GM18511 (cell line): ENCODE data around the gene ARHGAP23.

ENCODE experiments used
- ATAC-seq: cut with Tn5 transposase; IDR thresholded peaks from one replicate; pipeline ENCODE4 v1.9.1; 2021; ENCODE audit warnings: mild to moderate bottlenecking, moderate library complexity; ENCODE audit not compliant: unreplicated experiment

ARHGAP23 gene, protein sequence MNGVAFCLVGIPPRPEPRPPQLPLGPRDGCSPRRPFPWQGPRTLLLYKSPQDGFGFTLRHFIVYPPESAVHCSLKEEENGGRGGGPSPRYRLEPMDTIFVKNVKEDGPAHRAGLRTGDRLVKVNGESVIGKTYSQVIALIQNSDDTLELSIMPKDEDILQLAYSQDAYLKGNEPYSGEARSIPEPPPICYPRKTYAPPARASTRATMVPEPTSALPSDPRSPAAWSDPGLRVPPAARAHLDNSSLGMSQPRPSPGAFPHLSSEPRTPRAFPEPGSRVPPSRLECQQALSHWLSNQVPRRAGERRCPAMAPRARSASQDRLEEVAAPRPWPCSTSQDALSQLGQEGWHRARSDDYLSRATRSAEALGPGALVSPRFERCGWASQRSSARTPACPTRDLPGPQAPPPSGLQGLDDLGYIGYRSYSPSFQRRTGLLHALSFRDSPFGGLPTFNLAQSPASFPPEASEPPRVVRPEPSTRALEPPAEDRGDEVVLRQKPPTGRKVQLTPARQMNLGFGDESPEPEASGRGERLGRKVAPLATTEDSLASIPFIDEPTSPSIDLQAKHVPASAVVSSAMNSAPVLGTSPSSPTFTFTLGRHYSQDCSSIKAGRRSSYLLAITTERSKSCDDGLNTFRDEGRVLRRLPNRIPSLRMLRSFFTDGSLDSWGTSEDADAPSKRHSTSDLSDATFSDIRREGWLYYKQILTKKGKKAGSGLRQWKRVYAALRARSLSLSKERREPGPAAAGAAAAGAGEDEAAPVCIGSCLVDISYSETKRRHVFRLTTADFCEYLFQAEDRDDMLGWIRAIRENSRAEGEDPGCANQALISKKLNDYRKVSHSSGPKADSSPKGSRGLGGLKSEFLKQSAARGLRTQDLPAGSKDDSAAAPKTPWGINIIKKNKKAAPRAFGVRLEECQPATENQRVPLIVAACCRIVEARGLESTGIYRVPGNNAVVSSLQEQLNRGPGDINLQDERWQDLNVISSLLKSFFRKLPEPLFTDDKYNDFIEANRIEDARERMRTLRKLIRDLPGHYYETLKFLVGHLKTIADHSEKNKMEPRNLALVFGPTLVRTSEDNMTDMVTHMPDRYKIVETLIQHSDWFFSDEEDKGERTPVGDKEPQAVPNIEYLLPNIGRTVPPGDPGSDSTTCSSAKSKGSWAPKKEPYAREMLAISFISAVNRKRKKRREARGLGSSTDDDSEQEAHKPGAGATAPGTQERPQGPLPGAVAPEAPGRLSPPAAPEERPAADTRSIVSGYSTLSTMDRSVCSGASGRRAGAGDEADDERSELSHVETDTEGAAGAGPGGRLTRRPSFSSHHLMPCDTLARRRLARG (N-terminal part only)

DNA sequence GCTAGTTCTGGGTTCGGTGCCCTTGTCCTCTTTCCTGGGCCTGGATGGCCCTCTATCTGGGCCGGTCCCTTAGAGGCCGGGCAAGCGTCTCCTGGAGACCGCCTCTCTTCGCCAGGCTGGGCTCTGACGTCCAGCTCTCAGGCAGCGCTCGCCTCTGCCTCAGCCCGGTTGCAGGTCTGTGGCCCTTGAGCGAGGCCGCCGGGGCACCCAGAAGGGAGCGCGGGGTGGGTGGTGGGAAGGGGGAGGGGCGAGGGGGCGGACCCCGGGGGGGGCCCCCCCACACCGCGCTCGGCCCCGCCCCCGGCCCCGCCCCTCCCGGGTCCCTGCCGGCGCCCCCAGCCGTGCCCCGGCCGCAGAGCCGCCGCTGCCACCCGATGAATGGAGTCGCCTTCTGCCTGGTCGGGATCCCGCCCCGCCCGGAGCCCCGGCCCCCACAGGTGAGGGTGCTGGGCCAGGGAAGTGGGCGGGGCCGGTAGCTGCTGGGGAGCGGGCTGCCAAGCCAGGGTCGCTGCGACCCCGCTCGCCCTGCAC, at the start of gene ARHGAP23:
Gene ARHGAP23 (plus strand): TSS at position 353 of the 531 bp plus-strand sequence. CDS start 22 bp downstream, at position 375.
- no peak for ATAC-seq

DNA sequence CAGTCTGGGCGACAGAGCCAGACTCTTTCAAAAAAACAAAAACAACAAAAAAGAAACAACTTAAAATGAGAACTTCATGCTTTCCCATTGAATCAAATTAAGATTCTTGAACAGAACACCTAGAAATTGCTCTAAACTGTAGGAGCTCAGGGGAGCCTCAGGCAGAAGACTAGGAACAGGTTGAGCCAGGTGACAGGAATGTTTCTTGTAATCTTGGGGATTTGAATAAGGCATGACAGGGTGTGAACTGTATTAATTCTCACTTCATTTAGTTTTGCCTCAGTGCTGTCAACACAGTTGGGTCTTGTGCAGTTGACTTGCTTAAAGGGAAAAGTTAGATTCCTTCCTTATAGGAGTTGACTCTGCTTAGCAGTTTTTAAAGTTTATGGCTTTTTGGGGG, 48.8 kb upstream of the ARHGAP23 start:
- ATAC-seq: no peak

DNA sequence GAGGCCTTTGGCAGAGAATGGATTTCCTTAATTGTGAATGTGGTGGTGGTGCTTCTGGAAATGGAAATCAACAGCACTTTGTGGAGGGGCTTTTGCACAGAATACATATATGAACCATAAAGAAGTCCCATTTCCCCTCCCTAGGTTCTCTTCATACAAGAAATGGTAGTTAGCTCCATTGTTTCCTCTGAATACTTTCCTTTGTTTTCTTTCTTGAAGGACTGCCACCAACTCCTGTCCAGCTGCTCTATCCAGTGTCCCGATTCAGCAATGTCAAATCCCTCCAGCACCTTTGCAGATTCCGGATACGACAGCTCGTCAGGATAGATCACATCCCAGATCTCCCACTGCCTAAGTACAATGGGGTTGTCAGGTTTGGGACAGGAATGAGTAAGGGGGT, 33.2 kb upstream of the ARHGAP23 start:
- ATAC-seq: no peak

DNA sequence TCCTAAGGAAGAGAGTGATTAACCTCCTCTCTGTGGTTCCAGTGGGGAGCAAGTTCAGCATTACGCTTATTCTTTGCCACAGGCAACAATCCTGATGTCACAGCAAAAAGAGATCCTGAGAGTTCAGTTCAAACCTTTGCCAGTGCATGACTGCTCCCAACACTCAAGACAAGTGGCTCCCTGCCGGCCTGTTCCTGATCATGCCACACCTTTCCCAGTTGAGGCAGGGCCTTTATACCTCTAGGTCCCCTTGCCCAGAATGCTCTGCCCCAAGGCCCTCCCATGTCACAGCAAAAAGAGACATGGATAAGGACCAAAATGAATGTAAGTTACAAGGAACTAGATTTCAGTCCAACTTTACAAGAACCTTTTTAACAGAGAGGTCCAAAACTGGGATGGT, 31.0 kb upstream of the ARHGAP23 start:
- no peak for ATAC-seq

DNA sequence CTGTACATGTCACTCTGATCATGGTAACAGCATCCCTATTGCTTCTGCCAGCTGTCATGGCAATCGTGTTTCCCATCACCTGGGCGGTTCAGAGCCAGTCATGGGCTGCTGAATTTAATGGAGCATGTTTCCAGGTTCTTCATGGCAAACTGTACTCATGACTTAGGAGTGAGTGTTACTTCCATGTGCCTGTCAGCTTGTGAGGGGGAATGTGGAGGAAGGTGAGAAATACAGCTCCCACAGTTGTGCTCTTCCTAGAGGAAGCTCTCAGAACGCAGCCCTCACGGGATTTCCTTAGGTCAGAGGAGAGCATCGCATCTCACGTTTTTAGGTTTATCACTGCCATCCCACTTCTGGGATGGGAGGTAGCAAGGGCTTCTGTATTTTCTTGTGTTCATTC, 28.0 kb upstream of the ARHGAP23 start:
- ATAC-seq: no peak

DNA sequence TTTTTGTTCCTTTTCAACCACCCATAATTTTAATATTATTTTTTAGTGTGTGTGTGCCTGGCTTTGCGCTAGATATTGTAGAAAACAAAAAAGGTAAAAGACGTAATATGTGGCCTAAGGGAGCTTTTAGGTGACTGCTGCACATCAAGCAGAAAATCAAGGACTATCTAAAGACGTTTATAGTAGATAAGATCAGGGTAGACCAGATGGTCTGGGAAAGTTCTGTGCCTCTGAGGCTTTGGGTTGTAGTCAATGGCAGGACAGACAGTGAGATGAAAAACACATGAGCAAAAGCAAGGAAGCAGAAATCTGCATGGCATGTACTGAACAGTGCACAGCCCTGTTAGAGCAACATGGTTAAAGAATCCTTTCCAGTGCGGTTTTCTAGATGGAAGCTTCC, 26.8 kb upstream of the ARHGAP23 start:
- ATAC-seq: no peak

DNA sequence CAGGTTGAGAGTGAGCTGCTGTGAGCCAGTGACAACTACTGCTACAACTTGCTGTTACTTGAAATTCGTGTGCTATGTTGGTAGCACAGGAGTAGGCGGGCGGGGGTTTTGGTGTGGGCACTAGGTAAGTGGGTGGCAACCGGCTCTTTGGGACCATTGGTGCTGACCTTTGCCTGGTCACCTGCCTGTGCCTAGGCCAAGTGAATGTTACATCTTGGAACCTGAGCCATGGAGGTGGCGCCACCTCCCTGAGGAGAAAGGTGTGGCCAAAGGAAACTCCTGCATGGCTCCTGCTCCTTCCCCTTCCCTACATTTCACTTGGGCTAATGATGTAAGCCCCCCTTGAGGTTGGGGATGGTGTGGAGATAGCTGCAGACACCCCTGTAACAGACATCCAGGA, 25.4 kb upstream of the ARHGAP23 start:
- no peak for ATAC-seq

DNA sequence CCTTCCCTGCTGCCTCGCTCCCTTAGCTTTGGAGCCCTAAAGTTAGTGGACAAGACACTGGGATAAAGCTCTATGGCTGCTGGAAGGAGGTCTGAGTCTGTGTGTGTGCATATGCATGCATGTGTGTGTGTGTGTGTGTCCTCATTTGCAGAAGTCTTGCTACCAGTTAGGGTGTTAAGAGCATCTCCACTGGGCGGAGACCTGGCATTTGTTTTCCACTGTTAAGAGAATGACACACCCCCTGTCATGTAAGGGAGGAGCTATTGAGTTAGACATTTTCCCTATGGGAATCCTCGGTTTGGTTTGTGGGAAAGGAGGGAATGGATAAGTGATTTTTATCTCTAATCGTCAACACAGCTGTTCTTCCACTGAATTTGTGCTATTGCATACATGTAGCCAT, 24.8 kb upstream of the ARHGAP23 start:
- no peak for ATAC-seq

DNA sequence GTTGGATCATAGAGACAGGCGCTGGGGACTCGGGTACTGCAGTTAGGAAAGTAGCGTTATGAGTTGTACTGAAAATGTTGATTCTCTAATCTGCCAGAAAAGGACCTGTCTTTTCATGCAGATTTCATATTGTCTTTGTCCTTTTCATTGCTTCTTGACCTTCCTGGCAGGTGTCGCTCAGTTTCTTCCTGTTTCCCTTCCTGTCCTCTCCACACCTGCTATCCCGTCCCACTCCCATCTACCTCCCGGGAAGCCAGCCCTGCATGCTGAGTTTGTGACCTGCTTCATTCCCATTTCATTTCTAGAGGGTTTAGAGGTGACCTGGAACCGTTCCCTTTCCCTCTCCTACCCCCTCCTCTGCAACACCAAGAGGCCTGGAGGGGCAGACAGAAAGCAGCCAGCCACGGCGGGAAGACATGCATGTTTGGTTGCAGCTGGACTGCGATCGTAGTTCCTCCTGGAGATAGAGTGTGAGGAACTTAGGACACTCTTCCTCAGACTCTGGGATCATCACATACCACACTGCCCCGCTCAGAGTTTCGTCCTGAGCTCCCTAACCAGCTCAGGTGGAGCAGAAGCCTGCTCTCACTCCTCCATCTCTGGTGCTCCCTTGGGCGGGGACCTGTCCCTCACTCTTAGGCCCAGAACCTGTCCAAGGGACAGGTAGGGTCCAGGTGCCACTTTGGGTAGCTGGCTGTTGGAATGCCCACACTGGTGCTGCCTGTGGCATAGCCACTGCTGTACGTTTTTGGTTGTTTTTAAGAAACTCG, 23.9 kb upstream of the ARHGAP23 start:
- no peak for ATAC-seq

DNA sequence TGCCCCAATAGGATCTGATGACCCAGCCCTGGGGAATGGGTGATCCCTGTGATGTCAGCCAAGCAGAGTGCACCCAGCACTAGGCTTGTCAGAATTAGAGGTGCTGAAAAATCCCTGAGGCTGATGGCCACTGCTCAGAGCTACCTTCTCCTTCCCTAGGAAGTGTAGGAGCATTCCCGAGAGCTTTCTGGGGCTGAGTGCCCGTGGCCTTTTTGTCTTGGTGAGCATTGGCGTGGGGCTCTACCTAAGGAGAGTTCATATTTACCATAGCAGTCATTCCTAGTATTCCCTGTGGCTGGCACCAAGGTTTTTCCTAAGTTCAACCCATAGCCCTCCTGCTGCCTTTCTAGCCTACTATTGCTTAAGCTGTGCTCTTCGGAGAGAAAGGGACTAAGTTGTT, 22.6 kb upstream of the ARHGAP23 start:
- ATAC-seq: no peak

DNA sequence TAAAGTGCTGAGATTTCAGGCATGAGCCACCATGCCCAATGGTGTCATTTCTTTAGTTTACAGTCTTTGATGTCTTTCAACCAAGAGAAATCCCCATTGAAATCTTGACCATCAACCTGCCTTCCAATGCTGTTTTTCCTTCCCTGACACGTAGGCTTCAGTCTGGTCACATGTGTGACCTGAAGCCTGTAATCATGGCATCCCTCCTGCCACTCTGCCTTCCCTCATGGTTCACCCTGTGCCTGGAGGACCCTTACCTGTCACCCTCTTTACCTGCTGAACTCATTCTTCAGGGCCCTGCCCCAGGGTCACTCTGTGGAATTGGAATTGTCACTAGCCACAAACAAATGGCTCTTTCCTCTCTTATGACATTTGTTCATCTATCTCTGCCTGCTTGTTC, 18.1 kb upstream of the ARHGAP23 start:
- no peak for ATAC-seq

DNA sequence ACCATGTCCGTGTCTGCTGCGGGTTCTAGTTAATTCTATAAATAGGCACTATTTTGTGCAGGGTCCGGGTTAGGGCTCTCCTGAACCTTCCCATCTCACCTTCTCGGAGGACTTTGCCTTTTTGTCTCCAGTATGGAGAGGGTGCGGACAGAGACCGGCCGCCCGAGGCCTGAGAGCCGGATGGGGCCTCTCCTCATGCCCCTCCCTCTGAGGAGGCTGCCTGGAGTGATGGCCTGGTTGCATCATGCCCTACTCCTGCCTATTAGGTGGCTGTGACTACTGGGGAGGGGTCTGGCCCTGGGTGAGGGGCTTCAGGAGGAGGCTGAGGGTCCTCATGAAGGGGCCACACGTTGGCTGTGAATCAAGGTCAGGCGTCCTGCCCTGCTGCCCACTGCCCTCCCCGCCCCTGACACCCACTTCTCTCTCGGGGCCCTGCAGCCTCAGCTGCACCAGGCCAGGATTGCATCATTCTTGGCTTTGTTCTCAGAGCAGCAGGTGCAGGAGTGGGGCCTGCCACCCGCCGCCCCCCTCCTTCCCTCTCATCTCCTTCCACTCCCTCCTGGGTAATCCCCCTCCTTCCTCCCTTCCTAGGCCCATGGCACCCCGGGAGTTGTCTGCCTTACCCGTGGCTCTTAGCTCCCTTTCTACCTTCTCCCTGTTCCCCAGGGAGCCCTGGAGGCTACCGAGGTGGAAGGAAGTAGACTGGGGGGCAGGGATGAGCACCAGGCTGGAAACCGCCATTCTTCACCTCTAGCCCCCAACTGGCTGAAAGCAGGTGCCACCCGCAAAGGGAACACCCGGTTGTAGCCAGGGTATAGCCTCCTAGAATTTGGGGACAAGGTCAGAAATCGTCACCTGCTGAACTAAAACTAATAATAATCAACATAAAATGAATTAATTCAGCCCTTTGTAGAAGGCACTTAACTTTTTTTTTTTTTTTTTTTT, 12.7 kb upstream of the ARHGAP23 start:
- ATAC-seq: no peak

DNA sequence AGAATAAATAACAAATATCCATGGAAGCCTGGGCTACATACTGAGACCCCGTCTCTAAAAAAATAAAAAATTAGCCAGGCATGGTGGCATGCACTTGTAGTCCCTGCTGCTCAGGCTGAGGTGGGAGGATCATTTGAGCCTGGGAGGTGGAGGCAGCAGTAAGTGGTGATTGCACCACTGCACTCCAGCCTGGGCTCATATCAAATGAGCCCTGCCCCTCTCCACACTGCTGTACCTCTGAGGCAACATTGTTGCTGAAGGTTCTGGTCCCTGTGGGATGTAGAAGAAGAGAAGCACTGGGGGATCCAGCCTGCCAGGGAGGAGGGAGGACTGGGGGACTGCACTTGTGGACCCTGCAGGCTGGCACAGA, 11.4 kb upstream of the ARHGAP23 start:
- no peak for ATAC-seq

DNA sequence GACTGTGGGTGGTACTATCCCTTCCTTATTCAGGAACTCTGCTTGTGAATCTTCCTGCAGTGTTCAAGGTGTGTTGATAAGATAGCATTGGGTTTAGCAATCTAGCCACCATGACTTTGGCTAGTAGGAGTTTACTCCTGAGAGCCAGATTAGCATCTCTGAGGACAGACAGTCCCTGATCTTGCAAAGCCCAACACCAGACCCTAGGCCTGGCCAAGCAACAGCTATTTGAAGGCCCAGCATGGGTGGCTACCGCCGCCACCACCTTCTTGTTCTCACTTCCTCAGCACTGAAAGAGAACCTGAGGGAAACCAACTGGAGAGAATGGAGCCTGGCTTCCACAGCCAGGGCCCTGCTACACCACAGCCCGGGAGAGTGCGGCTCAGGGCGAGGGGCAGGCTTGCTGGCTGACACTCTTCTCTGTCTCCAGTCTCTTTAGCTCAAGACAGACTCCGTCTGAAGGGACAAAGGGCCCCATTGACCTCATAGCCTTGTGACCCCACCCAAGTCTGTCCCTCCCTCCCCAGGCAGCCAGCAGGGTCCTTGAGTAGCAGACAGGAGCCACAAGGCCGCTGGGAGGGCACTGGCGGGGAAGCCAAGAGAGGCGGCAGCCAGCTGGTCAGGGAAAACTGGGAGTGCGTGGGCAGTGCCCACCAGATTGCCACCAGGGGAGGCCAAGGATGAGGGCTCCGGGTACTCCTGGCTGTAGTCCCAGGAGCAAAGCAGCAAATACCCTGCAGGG, 10.9 kb upstream of the ARHGAP23 start:
- ATAC-seq: no peak

DNA sequence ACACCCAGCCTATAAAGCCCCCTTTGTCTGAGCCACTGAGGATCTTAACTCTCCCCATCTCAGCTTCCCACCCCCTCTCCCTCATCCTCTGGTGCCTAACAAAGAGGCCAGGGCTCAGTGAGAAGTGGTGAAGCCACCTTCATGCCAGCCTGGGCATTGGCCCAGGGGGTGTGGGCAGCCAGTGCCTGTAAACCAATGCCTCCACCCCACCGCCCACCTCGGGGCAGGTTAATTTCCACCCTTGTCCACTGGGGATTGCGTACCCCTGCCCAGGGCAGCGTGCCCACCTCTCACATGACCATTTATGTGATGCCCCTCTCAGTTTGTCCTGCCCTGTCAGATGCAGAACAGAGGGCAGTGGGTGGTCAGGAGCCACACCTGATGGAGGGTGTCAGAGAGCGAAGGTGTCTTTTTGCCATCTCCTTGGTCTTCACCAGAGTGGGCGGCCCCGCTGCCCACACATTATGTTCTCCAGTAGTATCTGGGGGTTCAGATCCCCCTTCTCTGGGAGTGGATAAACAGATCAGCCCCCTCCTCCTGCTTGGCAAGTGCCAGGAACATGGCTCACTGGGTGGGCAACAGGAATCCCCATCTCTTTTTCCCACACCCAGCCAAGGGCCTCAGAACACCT, 10.1 kb upstream of the ARHGAP23 start:
- ATAC-seq: no peak

DNA sequence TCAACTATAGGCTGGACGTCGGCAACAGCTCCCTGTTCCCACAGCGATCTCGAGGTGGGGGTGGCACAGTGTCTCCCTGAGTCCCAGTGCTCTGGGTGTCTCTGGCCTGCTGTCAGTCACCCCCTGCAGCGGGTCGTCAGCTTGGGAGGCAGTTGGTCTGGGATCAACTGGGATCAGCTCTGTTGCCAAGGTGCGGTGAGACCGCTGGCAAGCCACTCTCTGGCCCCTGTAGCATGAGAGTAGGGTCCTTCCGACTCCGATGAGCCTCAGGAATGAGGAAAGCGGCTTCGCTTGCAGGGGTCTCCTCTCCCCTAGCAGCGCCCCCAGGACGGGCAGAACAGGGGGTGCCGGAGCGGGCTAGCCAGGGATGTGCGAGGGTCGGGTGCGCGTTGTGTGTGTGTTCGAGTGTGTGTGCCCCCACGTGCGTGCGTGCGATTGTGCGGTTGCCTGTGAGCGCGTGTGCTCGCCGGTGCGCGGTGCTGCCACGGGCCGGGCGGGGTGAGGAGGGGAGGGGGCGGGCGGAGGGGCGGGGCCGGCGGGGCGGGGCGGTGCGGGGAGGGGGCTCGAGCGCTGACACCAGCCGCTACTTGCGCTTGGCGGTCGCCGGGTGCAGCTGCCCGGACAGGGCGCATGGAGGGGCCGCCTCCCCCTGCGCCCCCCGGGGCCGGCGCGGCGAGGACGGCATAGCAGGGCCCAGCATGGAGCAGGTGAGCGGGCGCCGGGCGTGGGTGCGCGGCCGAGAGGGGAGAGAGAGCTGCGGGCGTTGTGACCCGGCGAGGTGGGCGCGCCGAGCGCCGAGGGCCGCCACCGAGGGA, 9.4 kb upstream of the ARHGAP23 start:
- ATAC-seq: no peak

DNA sequence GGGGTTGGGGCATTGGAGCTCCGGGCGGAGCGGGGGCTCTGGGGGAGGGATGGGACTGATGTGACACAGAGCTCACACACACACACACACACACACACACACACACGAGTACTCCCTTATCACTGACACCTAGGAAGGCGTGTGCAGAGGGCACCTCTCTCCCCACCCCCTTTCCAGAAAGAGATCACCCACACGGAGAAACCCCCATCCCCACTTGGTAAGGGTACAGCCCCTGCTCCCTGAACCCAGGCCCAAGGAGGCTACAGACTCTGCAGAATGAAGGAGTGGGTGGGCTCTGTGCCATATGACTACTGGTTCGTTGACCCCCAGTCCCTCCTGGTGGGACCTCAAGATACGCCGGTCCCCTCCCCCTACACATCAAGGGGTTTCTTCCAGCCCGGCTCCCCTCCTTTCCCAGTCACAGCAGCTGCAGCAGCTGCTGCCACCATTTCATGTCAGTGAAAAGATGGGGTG, 8.7 kb upstream of the ARHGAP23 start:
- ATAC-seq: no peak
